Neural progenitor cell (in vitro differentiated cells): ENCODE measurements around the gene PSG6.
"Not testable (repeated sequence)": the region's sequence is repeated elsewhere in the genome, so short reads cannot be mapped to it uniquely, and the experiment has no call there.

Experiments
- EZH2phosphoT487 ChIP-seq: fragments of 200-600 bp; sonication (generic); IDR thresholded peaks from 2 replicates; pipeline ENCODE4 v1.6.1; 2017; ENCODE audit warnings: antibody characterized with exemption
- TF ChIP-seq, protein P1 (sequence below): fragments of 200-600 bp; sonication (generic); IDR thresholded peaks from 2 replicates; pipeline ENCODE4 v1.5.1; 2017; ENCODE audit warnings: antibody characterized with exemption, mild to moderate bottlenecking

DNA sequence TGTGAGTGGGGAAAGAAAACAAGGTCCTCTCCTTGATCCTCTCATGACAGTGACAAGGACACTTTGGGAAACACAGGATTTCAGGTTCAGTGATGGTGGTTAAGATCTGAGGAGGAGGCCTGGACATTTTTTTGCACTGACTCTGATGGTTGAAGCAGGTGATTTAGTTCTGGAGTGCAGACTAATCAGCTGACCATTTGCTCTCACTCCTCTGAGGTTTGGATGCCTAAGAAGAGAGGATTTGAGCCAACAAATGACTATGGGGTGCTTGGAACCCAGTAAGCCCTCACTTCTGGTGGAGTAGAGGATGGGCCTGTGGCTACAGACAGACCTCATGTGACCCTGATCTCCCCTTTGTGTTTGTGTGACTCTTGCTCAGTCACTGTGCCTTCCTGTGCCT lies 41.1 kb downstream of the PSG6 start:
- TF ChIP-seq, protein P1, sequence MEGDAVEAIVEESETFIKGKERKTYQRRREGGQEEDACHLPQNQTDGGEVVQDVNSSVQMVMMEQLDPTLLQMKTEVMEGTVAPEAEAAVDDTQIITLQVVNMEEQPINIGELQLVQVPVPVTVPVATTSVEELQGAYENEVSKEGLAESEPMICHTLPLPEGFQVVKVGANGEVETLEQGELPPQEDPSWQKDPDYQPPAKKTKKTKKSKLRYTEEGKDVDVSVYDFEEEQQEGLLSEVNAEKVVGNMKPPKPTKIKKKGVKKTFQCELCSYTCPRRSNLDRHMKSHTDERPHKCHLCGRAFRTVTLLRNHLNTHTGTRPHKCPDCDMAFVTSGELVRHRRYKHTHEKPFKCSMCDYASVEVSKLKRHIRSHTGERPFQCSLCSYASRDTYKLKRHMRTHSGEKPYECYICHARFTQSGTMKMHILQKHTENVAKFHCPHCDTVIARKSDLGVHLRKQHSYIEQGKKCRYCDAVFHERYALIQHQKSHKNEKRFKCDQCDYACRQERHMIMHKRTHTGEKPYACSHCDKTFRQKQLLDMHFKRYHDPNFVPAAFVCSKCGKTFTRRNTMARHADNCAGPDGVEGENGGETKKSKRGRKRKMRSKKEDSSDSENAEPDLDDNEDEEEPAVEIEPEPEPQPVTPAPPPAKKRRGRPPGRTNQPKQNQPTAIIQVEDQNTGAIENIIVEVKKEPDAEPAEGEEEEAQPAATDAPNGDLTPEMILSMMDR = not testable (repeated sequence)
- not testable (repeated sequence) for TF ChIP-seq EZH2phosphoT487
